B cell (primary cell): ENCODE measurements around the gene ITGAE. TPM values are rescaled to one million over a fixed set of nuclear protein-coding genes. Genes with fewer than 3 reads are reported as not detected.

Experiments used
- ATAC-seq: fragments of 200-7000 bp; cut with Tn5 transposase; one replicate; pipeline ENCODE4 v1.10.0; 2021; ENCODE audit warnings: low read depth, mild to moderate bottlenecking, moderate number of reproducible peaks, moderate library complexity
- CTCF ChIA-PET: fragments of 350-600 bp; sonication (Branson Sonifier 250); formaldehyde crosslinking; loops from one replicate; lab custom pipeline; 2021; ENCODE audit warnings: antibody characterized with exemption, inconsistent platforms; lab: Charles Lee
- POLR2A ChIA-PET: fragments of 350-600 bp; sonication (Branson Sonifier 250); formaldehyde crosslinking; loops from one replicate; lab custom pipeline; 2021; ENCODE audit warnings: antibody characterized with exemption; lab: Charles Lee
- DNase-seq: peaks from one replicate; pipeline ENCODE4 v3.0.0; 2013
- H2AFZ ChIP-seq: 2 replicates; pipeline ENCODE4 v1.6.1; 2012; ENCODE audit warnings: mild to moderate bottlenecking, low read depth, low read length; ENCODE audit not compliant: insufficient read depth, poor library complexity, severe bottlenecking
- H3K27ac ChIP-seq, 2 donors: 1 replicate in 1 of 2; 2 replicates in 1 of 2; pipeline ENCODE4 v1.5.1; 2012 to 2013; ENCODE audit warnings: low read length in 2 of 2, mild to moderate bottlenecking in 2 of 2, moderate library complexity in 1 of 2
- H3K27me3 ChIP-seq, 4 experiments: fragments of 200-600 bp in 1 of 4; sonication (generic) in 1 of 4; replicated peaks in 1 of 4; 1 replicate in 2 of 4; 2 replicates in 2 of 4; pipeline versions ENCODE4 v1.6.1 to v1.7.0; 2013 to 2016; ENCODE audit warnings: low read length in 3 of 4, mild to moderate bottlenecking in 2 of 4, mixed read lengths in 1 of 4, moderate library complexity in 1 of 4; ENCODE audit not compliant: insufficient read depth in 4 of 4, control insufficient read depth in 3 of 4; ENCODE audit errors: control extremely low read depth in 1 of 4
- H3K36me3 ChIP-seq, 2 experiments: replicated peaks in 1 of 2; 1 replicate in 1 of 2; 2 replicates in 1 of 2; pipeline versions ENCODE4 v1.6.1 to v1.7.1; 2013; ENCODE audit warnings: low read length in 1 of 2; ENCODE audit not compliant: insufficient read depth in 2 of 2, control insufficient read depth in 1 of 2; ENCODE audit errors: control extremely low read depth in 1 of 2, extremely low read depth in 1 of 2
- H3K4me1 ChIP-seq, 2 donors: fragments of 200-600 bp in 1 of 2; sonication (generic) in 1 of 2; 1 replicate in 1 of 2; 2 replicates in 1 of 2; pipeline versions ENCODE4 v1.5.1 to v1.6.1; 2013 to 2017; ENCODE audit warnings: low read length in 2 of 2; ENCODE audit not compliant: control insufficient read depth in 2 of 2, insufficient read depth in 2 of 2
- H3K4me2 ChIP-seq: replicated peaks from 2 replicates; pipeline ENCODE3; 2012; ENCODE audit warnings: mild to moderate bottlenecking, low read depth, low read length; ENCODE audit not compliant: poor library complexity, severe bottlenecking
- H3K4me3 ChIP-seq, 5 experiments: fragments of 200-600 bp in 1 of 5; sonication (generic) in 1 of 5; 1 replicate in 3 of 5; 2 replicates in 2 of 5; pipeline versions ENCODE4 v1.5.1 to v1.7.0; 2011 to 2016; ENCODE audit warnings: low read length in 4 of 5, mild to moderate bottlenecking in 4 of 5, low read depth in 2 of 5, control low read depth in 1 of 5, moderate library complexity in 1 of 5; ENCODE audit not compliant: insufficient read depth in 1 of 5; ENCODE audit errors: control extremely low read depth in 1 of 5, extremely low read depth in 1 of 5
- H3K79me2 ChIP-seq: fragments of 200-600 bp; sonication (generic); one replicate; pipeline ENCODE4 v1.6.0; 2016; ENCODE audit warnings: low read length; ENCODE audit not compliant: control insufficient read depth, insufficient read depth
- H3K9ac ChIP-seq: fragments of 200-600 bp; sonication (generic); 2 replicates; pipeline ENCODE4 v1.6.1; 2017; ENCODE audit warnings: mild to moderate bottlenecking, low read length, moderate library complexity
- H3K9me3 ChIP-seq, 3 donors: one replicate each; pipeline versions ENCODE4 v1.6.1 to v1.7.1; 2013; ENCODE audit warnings: low read length in 2 of 3; ENCODE audit not compliant: control insufficient read depth in 2 of 3, insufficient read depth in 1 of 3; ENCODE audit errors: control extremely low read depth in 1 of 3
- H4K20me1 ChIP-seq: 2 replicates; pipeline ENCODE4 v1.6.0; 2012; ENCODE audit warnings: mild to moderate bottlenecking, low read length; ENCODE audit not compliant: insufficient read depth, control insufficient read depth, poor library complexity, severe bottlenecking
- H3K27ac Mint-ChIP-seq: one replicate; pipeline ENCODE4 v1.8.0; 2021; ENCODE audit warnings: mixed read lengths
- H3K27me3 Mint-ChIP-seq: one replicate; pipeline ENCODE4 v1.8.0; 2021; ENCODE audit warnings: mixed read lengths
- H3K4me1 Mint-ChIP-seq: one replicate; pipeline ENCODE4 v1.8.0; 2021; ENCODE audit warnings: mixed read lengths
- H3K4me3 Mint-ChIP-seq: one replicate; pipeline ENCODE4 v1.8.0; 2021; ENCODE audit warnings: mixed read lengths
- H3K9me3 Mint-ChIP-seq: one replicate; pipeline ENCODE4 v1.8.0; 2022; ENCODE audit warnings: mixed read lengths; ENCODE audit not compliant: insufficient read depth
- EZH2 ChIP-seq: IDR thresholded peaks from 2 replicates; pipeline ENCODE4 v1.6.1; 2012; ENCODE audit warnings: borderline replicate concordance, low read depth, mild to moderate bottlenecking, moderate library complexity, low read length; ENCODE audit not compliant: insufficient read depth, poor library complexity, severe bottlenecking
- WGBS: methylation state at CpG from one replicate; pipeline ENCODE4 v1.1.5; 2013; ENCODE audit warnings: missing lambda C conversion rate; ENCODE audit not compliant: insufficient coverage; 5-methylcytosine and 5-hydroxymethylcytosine counted together
- intact Hi-C: fragments of 100-400 bp; cut with micrococcal nuclease; formaldehyde crosslinking; loops from one replicate; pipeline ENCODE4 v1.10.0; 2022
- polyA plus RNA-seq: library from polyadenylated mRNA; depleted of rRNA; stranded (reverse); fragments of >200 nt; gene quantifications from 2 replicates; pipeline ENCODE4 v1.2.3, GENCODE V29; 2012
- total RNA-seq, 2 donors: library from RNA; stranded (reverse); fragments of 120-200 nt in 1 of 2; gene quantifications; 1 replicate in 1 of 2; 2 replicates in 1 of 2; pipeline versions ENCODE4 v1.2.3 to v1.2.4, GENCODE V29; 2013 to 2022
- TF ChIP-seq, protein P1 (sequence below): fragments of 200-600 bp; IDR thresholded peaks from one replicate; pipeline ENCODE4 v1.8.0; 2022; ENCODE audit warnings: antibody characterized with exemption, mild to moderate bottlenecking

The ITGAE gene
- total and polyA plus RNA-seq, 2 donors (not counting 1 experiment from before 2014, with no cell fraction given), result 48.2 to 95.6 TPM

DNA sequence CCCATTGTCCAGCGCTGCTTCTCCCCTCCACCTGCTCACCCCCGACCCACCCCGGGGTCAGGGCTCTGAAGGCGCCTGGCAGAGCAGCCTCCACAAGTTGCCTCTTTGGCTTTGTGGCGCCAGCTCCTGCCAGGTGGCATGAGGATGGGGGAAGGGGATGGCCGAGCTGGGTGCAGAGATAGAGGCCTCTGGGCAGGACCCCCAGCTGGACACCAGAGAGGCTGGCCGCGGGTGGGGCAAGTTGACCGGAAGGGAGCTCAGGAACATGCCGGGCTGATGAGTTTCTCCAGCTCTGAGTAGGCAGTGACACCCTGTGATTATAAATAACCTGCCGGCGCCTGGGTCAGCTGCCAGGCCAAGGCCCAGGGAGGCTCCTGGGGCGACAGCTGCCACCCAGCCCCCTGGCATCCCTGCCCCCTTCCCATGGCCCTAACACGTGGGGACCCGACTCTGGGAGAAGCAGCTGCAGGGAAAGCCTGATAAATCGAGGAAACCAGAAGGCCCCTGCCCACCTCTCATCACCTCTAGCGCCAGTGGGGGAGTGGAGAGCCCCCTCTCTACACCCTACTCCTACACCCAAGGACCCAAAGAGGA lies 105.8 kb downstream of the ITGAE start:
- Histone ChIP-seq H3K4me2 (peak overlapping the region; percentile 80), H3K36me3 (peaks cover 0 to 23% of the 10 kb centered on the region in 2 experiments), H3K9ac (peak overlapping the region; percentile 77), H3K4me1 (peaks cover 37 to 67% of the 10 kb centered on the region in 2 donors), H3K27me3 (no peaks in the 10 kb centered on the region), H3K9me3 (peaks cover 0 to 8% (median 6%) of the 10 kb centered on the region in 3 donors), H4K20me1 (peaks cover 34% of the 10 kb centered on the region), H3K79me2 (peaks cover 63% of the 10 kb centered on the region), H3K4me3 (peak overlapping the region; percentile 58 to 93 (median 83)), H3K27ac (peak overlapping the region; percentile 76 to 91), H2AFZ (peak overlapping the region; percentile 36)
- H3K9me3 Mint-ChIP-seq, result no peaks in the 10 kb centered on the region
- CTCF ChIA-PET, result interaction anchor here (0.7 to 5.0 kb wide), 11 partner anchors 10 to 149 kb away, joined by 3 to 52 read pairs (median 10); partner anchors contain the start of gene HASPIN
- no peak for ATAC-seq
- DNase-seq, result peak; percentile 56
- H3K27me3 Mint-ChIP-seq, result no peaks in the 10 kb centered on the region
- H3K27ac Mint-ChIP-seq, result peak overlapping the region; percentile 97
- 2% methylated on average over 11 of the region's 17 CpGs for WGBS
- peaks cover 62% of the 10 kb centered on the region for H3K4me1 Mint-ChIP-seq
- POLR2A ChIA-PET, result interaction anchor here (0.5 to 6.4 kb wide), 13 partner anchors 10 to 692 kb away, joined by 3 to 63 read pairs (median 4); partner anchors contain the start of gene HASPIN
- H3K4me3 Mint-ChIP-seq, result peak overlapping the region; percentile 100
- intact Hi-C loops, result no loop called here
- TF ChIP-seq EZH2, result no peak
- TF ChIP-seq, protein P1, sequence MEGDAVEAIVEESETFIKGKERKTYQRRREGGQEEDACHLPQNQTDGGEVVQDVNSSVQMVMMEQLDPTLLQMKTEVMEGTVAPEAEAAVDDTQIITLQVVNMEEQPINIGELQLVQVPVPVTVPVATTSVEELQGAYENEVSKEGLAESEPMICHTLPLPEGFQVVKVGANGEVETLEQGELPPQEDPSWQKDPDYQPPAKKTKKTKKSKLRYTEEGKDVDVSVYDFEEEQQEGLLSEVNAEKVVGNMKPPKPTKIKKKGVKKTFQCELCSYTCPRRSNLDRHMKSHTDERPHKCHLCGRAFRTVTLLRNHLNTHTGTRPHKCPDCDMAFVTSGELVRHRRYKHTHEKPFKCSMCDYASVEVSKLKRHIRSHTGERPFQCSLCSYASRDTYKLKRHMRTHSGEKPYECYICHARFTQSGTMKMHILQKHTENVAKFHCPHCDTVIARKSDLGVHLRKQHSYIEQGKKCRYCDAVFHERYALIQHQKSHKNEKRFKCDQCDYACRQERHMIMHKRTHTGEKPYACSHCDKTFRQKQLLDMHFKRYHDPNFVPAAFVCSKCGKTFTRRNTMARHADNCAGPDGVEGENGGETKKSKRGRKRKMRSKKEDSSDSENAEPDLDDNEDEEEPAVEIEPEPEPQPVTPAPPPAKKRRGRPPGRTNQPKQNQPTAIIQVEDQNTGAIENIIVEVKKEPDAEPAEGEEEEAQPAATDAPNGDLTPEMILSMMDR, result no peak

DNA sequence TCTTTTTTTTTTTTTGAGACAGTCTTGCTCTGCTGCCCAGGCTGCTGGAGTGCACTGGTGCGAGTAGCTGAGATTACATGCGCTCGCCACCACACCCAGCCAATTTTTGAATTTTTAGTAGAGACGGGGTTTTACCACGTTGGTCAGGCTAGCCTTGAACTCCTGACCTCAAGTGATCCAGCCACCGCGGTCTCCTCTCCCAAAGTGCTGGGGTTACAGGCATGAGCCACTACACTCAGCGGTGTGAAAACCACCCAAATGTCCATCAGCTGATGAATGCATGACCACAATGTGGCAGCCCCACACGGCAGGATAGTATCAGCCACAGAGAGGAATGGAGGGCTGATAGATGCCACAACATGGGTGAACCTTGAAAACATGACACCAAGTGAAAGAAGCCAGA lies 107.2 kb downstream of the ITGAE start:
- peak; percentile 89 for DNase-seq
- Histone ChIP-seq H3K4me2 (peak overlapping the region; percentile 80), H3K36me3 (peaks cover 0 to 36% of the 10 kb centered on the region in 2 experiments), H3K4me1 (peaks cover 48 to 77% of the 10 kb centered on the region in 2 donors), H3K9me3 (peaks cover 0 to 8% (median 6%) of the 10 kb centered on the region in 3 donors), H3K27me3 (no peaks in the 10 kb centered on the region), H4K20me1 (peaks cover 47% of the 10 kb centered on the region), H3K79me2 (peaks cover 75% of the 10 kb centered on the region), H3K4me3 (peak overlapping the region in 4 of 5 experiments; percentile 78 to 93 (median 86)), H3K9ac (peak overlapping the region; percentile 77), H3K27ac (peak overlapping the region; percentile 76 to 91), H2AFZ (no peak overlapping the region)
- POLR2A ChIA-PET, result interaction anchor here (0.6 to 6.4 kb wide), 10 partner anchors 16 to 203 kb away, joined by 3 to 63 read pairs (median 4); partner anchors contain the start of gene HASPIN
- peak overlapping the region; percentile 100 for H3K4me3 Mint-ChIP-seq
- peaks cover 70% of the 10 kb centered on the region for H3K4me1 Mint-ChIP-seq
- H3K27ac Mint-ChIP-seq, result peak overlapping the region; percentile 97
- intact Hi-C loops, result loop anchor here (1.0 to 5.0 kb wide), 3 partner anchors 17 to 273 kb away; no protein-coding TSS in a partner anchor
- TF ChIP-seq, protein P1, result no peak
- no peak for TF ChIP-seq EZH2
- no peaks in the 10 kb centered on the region for H3K9me3 Mint-ChIP-seq
- ATAC-seq, result peak; percentile 37
- H3K27me3 Mint-ChIP-seq, result no peaks in the 10 kb centered on the region
- WGBS, result 15% methylated on average over 8 of the region's 9 CpGs
- CTCF ChIA-PET, result interaction anchor here (0.6 to 5.0 kb wide), 12 partner anchors 10 to 134 kb away, joined by 3 to 52 read pairs (median 4); partner anchors contain the start of gene HASPIN
